Activated T-helper 1 cell treated with anti-CD3 and anti-CD28 coated beads, Interleukin-2, amount 50 U/mL, for 16 hours (primary cell): ENCODE measurements around the gene TNFRSF12A.
"Not testable (repeated sequence)": the region's sequence is repeated elsewhere in the genome, so short reads cannot be mapped to it uniquely, and the experiment has no call there.

Experiments
- DNase-seq, 2 donors: peaks; one replicate each; pipeline ENCODE4 v3.0.0-alpha.2; 2020; ENCODE audit warnings: low read depth in 1 of 2, low spot score in 1 of 2

TNFRSF12A gene

DNA sequence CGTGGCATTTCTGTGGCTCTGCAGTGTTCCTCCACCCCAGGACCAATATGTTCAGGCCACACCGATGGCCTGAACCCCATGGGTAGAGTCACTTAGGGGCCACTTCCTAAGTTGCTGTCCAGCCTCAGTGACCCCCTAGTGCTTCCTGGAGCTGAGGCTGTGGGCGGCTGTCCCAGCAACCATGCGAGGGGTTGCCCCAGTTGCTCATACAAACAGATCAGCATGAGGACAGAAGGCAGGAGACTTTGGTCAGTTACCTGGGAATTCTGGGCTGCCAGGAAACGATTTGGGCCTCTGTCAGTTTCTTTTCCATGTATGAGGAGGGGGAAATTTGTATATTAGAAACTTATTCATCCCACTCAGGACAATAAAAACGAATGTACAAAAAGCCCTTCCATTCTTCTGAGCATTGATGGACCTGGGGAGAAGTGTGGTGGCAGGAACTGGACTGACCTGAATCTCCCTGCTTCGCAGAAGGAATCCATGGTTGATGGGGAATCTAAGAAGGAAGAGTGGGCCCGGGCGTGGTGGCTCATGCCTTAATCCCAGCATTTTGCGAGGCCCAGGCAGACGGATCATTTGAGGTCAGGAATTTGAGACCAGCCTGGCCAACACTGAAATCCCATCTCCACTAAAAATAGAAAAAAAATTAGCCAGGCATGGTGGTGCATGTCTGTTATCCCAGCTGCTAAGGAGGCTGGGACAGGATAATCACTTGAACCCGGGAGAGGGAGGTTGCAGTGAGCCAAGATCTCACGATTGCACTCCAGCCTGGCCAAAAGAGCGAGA lies 40.4 kb downstream of the TNFRSF12A start:
- no peak for DNase-seq

DNA sequence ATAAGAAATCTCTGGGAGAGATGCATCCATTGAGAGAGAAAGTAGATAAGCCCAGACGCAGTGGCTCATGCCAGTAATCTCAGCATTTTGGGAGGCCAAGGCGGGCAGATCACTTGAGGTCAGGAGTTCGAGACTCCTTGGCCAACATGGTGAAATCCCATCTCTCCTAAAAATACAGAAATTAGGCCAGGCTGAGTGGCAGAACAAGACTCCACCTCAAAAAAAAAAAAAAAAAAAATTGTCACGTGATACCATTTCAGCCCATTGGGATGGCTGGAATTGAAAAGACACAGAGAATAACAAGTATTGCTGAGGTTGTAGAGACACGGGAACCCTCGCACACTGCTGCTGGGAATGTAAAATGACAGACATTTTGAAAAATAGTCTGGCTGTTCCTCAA lies 42.4 kb downstream of the TNFRSF12A start:
- no peak for DNase-seq

DNA sequence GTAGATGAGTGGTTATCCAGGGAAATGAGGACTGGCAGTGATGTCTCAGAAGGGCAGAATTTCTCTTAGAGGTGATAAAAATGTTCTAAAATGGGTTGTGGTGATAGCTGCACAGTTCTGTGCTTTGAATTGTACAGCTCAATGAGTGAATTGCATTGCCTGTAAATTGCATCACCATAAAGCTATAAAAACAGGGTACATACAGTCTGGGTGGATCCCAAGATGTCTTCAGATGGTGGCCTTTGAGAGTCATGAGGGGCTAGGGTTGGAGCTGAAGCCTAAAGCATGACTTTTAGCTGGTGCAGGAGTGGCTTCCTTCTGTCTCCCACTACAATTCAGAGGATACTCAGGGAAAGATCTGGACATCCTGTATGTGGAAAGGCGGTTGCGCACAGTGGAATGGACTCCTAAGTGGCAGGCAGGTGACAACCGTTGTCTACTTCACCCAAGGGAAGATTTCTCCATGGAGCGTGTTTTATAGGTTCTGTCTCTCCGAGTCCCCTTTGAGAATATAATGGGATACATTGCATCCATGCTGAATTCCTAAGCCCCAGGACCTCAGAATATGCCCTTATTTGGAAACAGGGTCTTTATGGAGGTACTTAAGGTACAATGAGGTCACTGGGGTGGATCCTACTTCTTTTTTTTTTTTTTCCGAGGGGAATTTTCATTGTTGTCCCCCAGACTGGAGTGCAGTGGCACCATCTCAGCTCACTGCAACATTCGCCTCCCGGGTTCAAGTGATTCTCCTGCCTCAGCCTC lies 43.6 kb downstream of the TNFRSF12A start:
- DNase-seq, result no peak

DNA sequence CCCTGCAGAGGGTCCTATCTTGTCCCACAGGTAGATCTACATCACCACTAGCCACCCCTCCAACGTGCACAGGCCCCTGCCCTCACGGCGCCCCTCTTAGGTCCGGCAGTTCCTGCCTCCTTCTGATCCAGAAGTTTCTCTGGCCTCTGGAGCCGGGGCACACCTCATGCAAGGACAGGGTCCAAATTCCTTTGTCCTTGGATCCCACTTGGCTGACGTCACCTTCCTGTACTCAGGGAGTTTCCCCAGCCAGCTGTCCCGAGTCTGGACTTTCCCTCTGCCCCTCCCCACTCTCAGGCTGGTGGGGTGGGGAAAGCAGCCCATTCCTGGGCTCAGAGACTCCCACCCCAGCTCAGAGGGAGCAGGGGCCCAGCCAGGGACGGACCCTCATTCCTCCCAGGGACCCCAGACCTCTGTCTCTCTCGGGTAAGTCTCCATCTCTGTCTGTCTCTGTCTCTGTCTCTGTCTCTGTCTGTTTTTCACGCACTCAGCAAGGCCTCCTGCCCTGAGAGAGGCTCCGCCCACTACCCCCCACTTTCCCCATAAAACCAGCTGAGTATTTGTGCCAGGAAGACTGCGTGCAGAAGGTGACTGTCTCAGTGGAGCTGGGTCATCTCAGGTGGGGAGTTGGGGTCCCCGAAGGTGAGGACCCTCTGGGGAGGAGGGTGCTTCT lies 45.0 kb downstream of the TNFRSF12A start, which contains the start of gene IL32:
Gene IL32 (plus strand): TSS at position 572 of the 673 bp plus-strand sequence. CDS start 172 bp downstream, outside the sequence.
- DNase-seq, result peak; percentile 50 to 51

DNA sequence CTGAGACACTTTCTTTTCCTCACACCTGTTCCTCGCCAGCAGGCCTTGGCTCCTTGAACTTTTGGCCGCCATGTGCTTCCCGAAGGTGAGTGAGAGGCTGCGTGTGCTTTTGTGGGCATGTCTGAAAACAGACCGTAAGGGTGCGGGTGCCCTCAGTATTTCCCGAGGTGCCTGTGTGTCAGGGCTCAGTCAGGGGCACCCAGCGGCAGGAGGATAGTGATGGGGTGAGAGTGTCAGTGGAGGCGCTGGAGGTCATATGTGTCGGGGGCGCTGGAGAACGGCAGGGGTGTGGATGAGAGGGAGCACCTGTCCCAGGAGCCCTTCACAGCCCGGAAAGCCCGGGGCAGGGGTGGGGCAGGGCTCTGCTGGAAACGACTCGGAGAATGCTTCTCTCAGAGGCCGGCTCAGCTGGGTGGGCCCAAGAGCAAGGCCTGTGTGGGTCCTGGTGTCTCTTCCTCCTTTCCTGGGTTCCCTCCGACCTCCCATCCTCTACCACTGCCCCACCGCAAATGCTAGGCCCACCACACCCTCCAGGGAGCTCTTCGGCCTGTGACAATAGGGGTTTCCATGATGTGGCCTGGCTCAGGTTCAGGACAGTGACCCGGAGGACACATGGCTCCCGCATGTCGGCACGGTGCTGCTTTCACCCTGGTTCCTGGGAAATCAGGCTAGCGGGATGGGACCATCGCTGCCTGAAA lies 45.7 kb downstream of the TNFRSF12A start:
- no peak for DNase-seq

DNA sequence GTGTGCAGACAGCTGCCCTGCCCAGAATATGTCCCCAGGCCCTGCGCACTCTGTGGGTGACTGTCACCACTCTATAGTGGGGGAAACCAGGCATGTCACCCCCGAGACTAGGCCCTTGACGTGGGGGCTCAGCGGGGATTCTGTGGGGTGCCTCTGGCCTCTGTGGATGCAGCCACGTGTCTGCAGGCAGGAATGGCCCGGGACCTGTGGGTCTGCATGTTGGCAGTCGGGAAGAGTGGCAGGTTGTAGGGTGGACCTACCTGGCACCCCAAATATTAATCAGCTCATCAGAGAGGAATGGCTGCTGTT lies 46.2 kb downstream of the TNFRSF12A start:
- DNase-seq, result no peak

DNA sequence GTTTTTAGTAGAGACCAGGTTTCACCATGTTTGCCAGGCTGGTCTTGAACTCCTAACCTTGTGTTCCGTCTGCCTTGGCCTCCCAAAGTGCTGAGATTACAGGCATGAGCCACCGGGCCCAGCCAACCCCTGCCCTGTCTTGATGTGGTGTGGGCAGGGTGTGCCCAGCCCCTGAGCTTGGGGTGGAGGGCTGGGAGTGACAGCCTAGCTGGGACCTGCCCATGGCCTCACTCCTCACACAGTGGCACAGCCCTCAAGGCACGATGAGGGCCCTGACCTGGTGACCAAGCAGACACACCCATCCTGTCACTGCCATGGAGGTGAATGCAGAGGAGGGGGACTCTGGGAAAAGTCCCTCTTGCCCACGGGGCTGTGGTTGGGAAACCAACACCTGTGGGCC lies 48.3 kb downstream of the TNFRSF12A start:
- DNase-seq, result no peak

DNA sequence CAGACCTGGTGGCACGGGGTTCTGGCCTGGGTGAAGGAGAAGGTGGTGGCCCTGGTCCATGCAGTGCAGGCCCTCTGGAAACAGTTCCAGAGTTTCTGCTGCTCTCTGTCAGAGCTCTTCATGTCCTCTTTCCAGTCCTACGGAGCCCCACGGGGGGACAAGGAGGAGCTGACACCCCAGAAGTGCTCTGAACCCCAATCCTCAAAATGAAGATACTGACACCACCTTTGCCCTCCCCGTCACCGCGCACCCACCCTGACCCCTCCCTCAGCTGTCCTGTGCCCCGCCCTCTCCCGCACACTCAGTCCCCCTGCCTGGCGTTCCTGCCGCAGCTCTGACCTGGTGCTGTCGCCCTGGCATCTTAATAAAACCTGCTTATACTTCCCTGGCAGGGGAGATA lies 49.0 kb downstream of the TNFRSF12A start:
- not testable (repeated sequence) for DNase-seq

DNA sequence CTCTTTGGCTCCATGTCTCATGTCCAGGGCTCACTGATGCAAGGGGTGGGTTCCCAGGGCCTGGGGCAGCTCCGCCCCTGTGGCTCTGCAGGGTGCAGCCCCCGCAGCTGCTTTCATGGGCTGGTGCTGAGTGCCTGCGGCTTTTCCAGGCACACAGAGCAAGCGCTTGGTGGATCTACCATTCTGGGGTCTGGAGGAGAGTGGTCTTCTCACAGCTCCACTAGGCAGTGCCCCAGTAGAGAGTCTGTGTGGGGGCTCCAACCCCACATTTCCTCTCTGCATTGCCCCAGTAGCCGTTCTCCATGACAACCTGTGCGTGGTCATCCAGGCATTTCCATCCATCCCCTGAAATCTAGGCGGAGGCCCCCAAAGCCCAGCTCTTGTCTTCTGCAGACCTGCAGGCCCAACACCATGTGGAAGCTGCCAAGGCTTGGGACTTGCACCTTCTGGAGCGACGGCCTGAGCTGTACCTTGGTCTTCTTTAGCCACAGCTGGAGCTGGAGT lies 50.5 kb downstream of the TNFRSF12A start:
- no peak for DNase-seq

DNA sequence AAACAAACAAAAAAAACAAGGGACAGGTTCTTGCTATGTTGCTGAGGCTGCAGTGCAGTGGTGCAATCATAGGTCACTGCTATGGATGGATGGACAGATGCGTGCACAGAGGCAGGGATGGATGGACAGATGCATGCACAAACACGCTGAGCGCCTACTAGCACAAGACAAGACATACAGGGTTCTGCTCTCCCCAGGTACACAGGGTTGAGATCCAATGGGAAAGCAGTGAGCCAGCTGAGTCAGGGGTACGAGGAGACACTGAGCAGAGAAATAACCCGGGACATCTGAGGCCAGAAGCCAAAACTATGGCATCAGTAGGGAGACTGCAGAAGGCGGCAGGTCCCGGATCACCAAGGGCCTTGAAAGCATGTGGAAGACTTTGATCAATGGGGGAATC lies 51.5 kb downstream of the TNFRSF12A start:
- DNase-seq, result no peak
